Gastrocnemius medialis (tissue), 4 donors: ENCODE measurements around the gene TRAF1.

Experiments
- POLR2A ChIP-seq, 2 donors: fragments of 450-650 bp; IDR thresholded peaks; one replicate each; pipeline ENCODE4 v1.6.1; 2017; ENCODE audit warnings: antibody characterized with exemption in 2 of 2, mild to moderate bottlenecking in 2 of 2, moderate library complexity in 2 of 2
- TF ChIP-seq, protein P1 (sequence below), 5 experiments: fragments of 450-650 bp in 3 of 5; fragments of 200-600 bp in 2 of 5; sonication (generic) in 2 of 5; IDR thresholded peaks in 4 of 5; conservative IDR thresholded peaks in 1 of 5; 1 replicate in 4 of 5; 2 replicates in 1 of 5; pipeline ENCODE4 v1.5.1; 2016 to 2019; ENCODE audit warnings: antibody characterized with exemption in 5 of 5, mild to moderate bottlenecking in 3 of 5, moderate library complexity in 3 of 5

DNA sequence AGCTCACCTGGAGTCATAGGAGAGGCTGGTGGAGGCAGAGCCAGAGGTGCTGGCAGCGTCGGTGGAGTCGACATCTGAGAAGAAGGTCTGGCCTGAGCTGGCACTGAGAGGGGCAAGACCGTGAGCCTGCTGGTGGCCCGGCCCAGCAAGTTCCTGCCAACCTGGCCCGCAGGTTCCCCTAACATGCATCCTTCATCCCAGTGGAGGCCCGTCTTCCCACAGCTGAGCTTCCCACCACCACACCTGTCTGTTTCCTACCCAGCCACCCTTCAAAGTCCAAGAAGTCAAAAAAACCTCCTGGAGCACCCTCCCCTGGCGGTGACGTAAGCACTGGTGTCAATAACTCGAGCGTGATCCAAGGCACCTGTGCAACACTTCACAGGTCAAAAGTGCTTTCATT is 66.5 kb downstream of the TRAF1 start:
- TF ChIP-seq, protein P1, sequence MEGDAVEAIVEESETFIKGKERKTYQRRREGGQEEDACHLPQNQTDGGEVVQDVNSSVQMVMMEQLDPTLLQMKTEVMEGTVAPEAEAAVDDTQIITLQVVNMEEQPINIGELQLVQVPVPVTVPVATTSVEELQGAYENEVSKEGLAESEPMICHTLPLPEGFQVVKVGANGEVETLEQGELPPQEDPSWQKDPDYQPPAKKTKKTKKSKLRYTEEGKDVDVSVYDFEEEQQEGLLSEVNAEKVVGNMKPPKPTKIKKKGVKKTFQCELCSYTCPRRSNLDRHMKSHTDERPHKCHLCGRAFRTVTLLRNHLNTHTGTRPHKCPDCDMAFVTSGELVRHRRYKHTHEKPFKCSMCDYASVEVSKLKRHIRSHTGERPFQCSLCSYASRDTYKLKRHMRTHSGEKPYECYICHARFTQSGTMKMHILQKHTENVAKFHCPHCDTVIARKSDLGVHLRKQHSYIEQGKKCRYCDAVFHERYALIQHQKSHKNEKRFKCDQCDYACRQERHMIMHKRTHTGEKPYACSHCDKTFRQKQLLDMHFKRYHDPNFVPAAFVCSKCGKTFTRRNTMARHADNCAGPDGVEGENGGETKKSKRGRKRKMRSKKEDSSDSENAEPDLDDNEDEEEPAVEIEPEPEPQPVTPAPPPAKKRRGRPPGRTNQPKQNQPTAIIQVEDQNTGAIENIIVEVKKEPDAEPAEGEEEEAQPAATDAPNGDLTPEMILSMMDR (IDR thresholded peaks at IDR 0.05 in 4 of 5, conservative IDR thresholded peaks at IDR 0.05 in 1 of 5), result no peak
- TF ChIP-seq POLR2A (IDR thresholded peaks at IDR 0.05), result no peak
